ENCODE data around the gene MAPK9.

DNA sequence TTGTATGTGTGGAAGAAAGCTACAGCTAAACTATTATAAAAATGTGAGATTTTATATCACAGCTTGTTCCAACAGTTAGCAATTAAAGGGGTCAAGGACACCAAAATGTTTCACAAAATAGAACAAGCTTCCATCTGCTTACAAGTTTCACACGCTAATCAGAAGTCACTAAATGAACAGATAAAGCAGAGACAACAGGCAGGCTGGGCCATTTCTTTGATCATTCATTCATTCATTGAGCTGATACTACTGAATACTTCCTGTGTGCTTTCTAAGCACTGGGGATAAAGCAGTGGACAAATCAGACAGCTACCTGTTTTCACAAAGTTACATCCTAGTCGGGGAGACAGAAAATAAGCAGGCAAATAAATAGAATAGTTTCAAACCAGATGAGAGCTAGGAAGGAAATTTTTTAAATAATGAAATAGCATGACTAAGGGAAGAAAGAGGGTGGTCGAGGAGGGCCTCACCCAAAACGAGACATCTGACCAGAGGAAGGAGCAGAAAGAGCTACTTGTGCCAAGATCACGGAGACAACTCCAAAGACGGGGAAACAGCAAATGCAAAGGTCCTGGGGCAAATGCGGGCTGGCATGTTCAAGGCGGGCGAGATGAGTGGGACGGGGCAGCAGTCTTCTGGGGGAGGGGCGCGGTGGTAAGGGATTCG is 1.2 kb downstream of the MAPK9 start:
- TF ChIP-seq, protein P1, sequence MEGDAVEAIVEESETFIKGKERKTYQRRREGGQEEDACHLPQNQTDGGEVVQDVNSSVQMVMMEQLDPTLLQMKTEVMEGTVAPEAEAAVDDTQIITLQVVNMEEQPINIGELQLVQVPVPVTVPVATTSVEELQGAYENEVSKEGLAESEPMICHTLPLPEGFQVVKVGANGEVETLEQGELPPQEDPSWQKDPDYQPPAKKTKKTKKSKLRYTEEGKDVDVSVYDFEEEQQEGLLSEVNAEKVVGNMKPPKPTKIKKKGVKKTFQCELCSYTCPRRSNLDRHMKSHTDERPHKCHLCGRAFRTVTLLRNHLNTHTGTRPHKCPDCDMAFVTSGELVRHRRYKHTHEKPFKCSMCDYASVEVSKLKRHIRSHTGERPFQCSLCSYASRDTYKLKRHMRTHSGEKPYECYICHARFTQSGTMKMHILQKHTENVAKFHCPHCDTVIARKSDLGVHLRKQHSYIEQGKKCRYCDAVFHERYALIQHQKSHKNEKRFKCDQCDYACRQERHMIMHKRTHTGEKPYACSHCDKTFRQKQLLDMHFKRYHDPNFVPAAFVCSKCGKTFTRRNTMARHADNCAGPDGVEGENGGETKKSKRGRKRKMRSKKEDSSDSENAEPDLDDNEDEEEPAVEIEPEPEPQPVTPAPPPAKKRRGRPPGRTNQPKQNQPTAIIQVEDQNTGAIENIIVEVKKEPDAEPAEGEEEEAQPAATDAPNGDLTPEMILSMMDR (IDR thresholded peaks at IDR 0.05 in 8 of 11, conservative IDR thresholded peaks at IDR 0.05 in 3 of 11), result no peak
- TF ChIP-seq POLR2AphosphoS5 (IDR thresholded peaks at IDR 0.05), result no peak
- no peak for TF ChIP-seq POLR2A (IDR thresholded peaks at IDR 0.05)

All from spleen (tissue), 7 donors.